Endothelial cell (in vitro differentiated cells): Measurements from ENCODE around the gene SFPQ. TPM values are rescaled to one million over a fixed set of nuclear protein-coding genes. Genes with fewer than 3 reads are reported as not detected.

Source experiments
- DNase-seq: peaks from one replicate; pipeline ENCODE4 v3.0.0; 2021; ENCODE audit warnings: low spot score
- H3K27ac Mint-ChIP-seq: one replicate; pipeline ENCODE4 v1.8.0; 2021; ENCODE audit warnings: mixed read lengths, inconsistent platforms; ENCODE audit not compliant: unreplicated experiment
- H3K27me3 Mint-ChIP-seq: one replicate; pipeline ENCODE4 v1.8.0; 2021; ENCODE audit warnings: mild to moderate bottlenecking, moderate library complexity, mixed read lengths, inconsistent platforms; ENCODE audit not compliant: unreplicated experiment
- H3K36me3 Mint-ChIP-seq: one replicate; pipeline ENCODE4 v1.8.0; 2021; ENCODE audit warnings: mild to moderate bottlenecking, low read depth, mixed read lengths, inconsistent platforms; ENCODE audit not compliant: unreplicated experiment
- H3K4me1 Mint-ChIP-seq: one replicate; pipeline ENCODE4 v1.8.0; 2021; ENCODE audit warnings: mild to moderate bottlenecking, mixed read lengths, inconsistent platforms; ENCODE audit not compliant: unreplicated experiment
- H3K4me3 Mint-ChIP-seq: one replicate; pipeline ENCODE4 v1.8.0; 2021; ENCODE audit warnings: mild to moderate bottlenecking, mixed read lengths, inconsistent platforms; ENCODE audit not compliant: unreplicated experiment
- H3K9me3 Mint-ChIP-seq: one replicate; pipeline ENCODE4 v1.8.0; 2021; ENCODE audit warnings: mixed read lengths, inconsistent platforms; ENCODE audit not compliant: unreplicated experiment
- total RNA-seq: library from RNA; stranded (reverse); fragmentation: NEBNext Ultra II Directional; extraction: Animal tissue kit (Norgen Biotek cat#: 25700); gene quantifications from one replicate; pipeline ENCODE4 v1.2.1, GENCODE V29; 2021; ENCODE audit not compliant: unreplicated experiment
- TF ChIP-seq, protein P1 (sequence below): fragments of 200-600 bp; sonication (generic); IDR thresholded peaks from one replicate; pipeline ENCODE4 v1.5.0; 2021; ENCODE audit warnings: antibody characterized with exemption; ENCODE audit not compliant: unreplicated experiment

Gene SFPQ
- total RNA-seq, 1 donor from 2014 or later: 370 TPM

DNA sequence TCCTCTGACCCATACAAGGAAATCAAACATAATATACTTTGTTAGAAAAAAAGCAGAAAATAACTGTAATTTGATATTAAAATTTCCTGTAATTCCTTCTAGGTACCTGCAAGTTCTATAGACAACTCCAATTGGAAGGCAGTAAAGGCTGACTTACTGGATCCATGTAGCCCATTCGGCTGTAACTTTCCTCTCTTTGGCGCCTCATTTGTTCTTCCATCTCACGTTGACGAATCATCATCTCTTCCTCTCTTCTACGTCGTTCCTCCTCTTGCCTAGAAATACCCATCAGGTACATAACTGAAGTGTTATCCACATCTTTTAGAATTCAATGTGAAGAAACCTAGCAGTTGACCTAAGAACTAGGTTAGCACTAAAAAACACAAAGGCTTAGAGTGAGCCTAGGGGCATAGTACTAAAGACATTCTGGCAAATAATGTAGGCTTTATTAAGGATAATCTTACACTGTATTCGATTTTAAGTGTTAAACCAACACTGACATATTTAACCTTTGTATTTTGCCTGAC is 5.1 kb downstream of the SFPQ start:
- TF ChIP-seq, protein P1, sequence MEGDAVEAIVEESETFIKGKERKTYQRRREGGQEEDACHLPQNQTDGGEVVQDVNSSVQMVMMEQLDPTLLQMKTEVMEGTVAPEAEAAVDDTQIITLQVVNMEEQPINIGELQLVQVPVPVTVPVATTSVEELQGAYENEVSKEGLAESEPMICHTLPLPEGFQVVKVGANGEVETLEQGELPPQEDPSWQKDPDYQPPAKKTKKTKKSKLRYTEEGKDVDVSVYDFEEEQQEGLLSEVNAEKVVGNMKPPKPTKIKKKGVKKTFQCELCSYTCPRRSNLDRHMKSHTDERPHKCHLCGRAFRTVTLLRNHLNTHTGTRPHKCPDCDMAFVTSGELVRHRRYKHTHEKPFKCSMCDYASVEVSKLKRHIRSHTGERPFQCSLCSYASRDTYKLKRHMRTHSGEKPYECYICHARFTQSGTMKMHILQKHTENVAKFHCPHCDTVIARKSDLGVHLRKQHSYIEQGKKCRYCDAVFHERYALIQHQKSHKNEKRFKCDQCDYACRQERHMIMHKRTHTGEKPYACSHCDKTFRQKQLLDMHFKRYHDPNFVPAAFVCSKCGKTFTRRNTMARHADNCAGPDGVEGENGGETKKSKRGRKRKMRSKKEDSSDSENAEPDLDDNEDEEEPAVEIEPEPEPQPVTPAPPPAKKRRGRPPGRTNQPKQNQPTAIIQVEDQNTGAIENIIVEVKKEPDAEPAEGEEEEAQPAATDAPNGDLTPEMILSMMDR: no peak
- Mint-ChIP-seq H3K4me3 (no peak overlapping the region), H3K27me3 (peaks cover 22% of the 10 kb centered on the region), H3K36me3 (peaks cover 65% of the 10 kb centered on the region), H3K4me1 (peaks cover 53% of the 10 kb centered on the region), H3K27ac (no peak overlapping the region), H3K9me3 (no peaks in the 10 kb centered on the region)
- DNase-seq: no peak

DNA sequence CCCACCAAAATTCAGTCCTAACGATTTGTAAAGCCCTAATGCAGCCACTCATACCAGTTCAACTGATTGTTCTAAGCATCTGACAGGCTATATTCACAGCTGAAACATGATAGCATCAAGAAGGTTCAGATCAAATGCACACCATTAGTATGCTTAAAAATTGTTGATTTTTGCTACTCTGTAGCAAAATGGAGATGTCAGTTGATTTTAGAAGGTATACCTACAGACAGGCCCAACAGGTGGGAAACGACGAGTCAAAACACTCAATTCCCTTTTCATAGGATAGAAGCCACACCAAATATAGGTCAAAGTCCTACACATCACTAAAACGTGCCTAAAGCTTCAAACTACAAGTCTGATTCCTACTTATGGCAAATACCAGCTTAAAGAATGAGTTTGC is 6.7 kb downstream of the SFPQ start:
- no peaks in the 10 kb centered on the region for H3K9me3 Mint-ChIP-seq
- peak overlapping the region; percentile 49 for H3K4me3 Mint-ChIP-seq
- H3K27me3 Mint-ChIP-seq: peaks cover 16% of the 10 kb centered on the region
- H3K36me3 Mint-ChIP-seq: peaks cover 67% of the 10 kb centered on the region
- TF ChIP-seq, protein P1: no peak
- peaks cover 55% of the 10 kb centered on the region for H3K4me1 Mint-ChIP-seq
- no peak overlapping the region for H3K27ac Mint-ChIP-seq
- no peak for DNase-seq

DNA sequence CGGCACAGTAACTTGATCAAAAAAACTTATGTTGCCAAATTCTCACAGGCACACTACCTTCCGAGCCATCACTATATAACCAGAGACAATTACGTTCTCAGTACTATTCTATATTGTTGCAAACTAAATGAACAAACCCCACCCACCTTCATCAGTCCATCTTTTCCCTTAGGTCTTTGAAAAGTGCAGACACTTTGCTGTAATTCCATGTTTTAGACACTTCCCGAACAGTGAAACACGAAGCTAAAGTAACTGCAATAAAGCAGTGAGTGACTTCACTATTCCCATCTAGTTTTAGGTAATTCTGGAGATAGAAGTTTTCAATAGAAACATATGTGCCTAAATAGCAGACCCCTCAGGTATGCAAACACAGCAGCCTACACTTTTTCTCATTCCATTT is 7.7 kb downstream of the SFPQ start:
- no peak for DNase-seq
- H3K36me3 Mint-ChIP-seq: peaks cover 63% of the 10 kb centered on the region
- H3K27ac Mint-ChIP-seq: no peak overlapping the region
- peak overlapping the region; percentile 2 for H3K4me3 Mint-ChIP-seq
- peaks cover 44% of the 10 kb centered on the region for H3K4me1 Mint-ChIP-seq
- TF ChIP-seq, protein P1: no peak
- peaks cover 9% of the 10 kb centered on the region for H3K27me3 Mint-ChIP-seq
- no peaks in the 10 kb centered on the region for H3K9me3 Mint-ChIP-seq

DNA sequence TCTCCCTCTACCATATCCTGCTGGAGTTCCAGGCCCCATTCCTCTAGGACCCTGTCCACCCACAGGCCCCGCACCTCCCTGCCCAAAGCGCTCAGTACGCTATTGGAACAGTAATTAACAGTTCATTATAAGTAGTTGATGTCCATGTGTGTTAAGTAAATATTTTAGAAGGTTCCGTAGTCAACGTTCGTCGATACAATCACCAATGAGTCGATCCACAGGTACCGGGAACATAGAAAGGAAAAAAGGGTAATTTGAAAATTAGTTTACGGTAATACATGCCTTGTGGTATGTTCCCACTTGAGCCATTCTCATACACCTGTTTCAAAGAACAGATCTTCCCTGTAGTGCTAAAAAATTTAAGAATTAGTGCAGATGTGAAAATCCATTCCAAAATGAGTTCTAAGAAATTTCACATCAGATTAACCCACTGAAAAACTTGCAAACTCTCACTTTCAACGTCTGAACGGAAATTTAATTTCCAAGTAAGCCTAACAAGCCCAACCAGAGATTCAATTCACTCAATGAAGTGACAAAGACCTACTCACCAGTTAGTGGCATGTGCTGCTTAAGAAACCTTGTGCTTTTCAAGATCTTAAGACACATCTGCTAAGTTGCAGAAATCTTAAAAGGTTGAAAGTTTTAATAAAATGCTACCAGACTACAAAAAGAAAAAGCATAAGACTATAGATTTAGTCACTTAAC is 8.3 kb downstream of the SFPQ start:
- no peak for DNase-seq
- Mint-ChIP-seq H3K4me1 (peaks cover 39% of the 10 kb centered on the region), H3K27ac (peak overlapping the region; percentile 19), H3K36me3 (peaks cover 62% of the 10 kb centered on the region), H3K9me3 (no peaks in the 10 kb centered on the region), H3K27me3 (peaks cover 9% of the 10 kb centered on the region), H3K4me3 (peak overlapping the region; percentile 71)
- TF ChIP-seq, protein P1: no peak

DNA sequence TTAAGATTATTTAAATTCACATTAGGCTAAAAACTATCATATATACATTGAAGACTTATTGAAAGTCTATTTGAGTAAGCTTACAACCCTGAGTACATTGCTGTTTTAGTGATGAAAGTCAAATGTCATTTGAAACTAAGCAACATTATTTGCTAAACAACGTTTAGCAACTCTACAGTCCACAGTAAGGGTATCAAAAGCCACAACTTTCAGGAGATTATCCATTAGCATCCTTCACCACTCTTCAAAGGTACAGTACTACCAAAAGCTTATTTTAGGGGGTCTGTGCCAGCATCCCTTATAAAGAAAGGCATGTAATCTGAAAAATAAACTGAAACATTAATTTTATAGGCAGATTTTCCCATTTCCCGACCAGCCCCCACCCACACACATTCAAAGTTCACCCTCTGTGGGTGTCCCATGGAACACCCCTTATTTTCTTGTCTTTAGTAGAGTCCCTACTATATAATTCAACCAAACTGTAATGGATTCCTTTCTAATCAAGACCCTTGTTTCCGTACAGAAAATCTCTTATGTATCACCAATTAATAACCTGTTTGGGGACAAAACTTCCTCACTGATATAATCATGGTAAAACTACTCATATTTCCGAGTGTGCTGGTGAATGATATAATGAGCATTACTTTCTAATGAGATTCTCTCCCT is 11.0 kb downstream of the SFPQ start:
- H3K4me1 Mint-ChIP-seq: peaks cover 22% of the 10 kb centered on the region
- no peak for DNase-seq
- H3K36me3 Mint-ChIP-seq: peaks cover 52% of the 10 kb centered on the region
- peaks cover 4% of the 10 kb centered on the region for H3K27me3 Mint-ChIP-seq
- TF ChIP-seq, protein P1: no peak
- no peak overlapping the region for H3K4me3 Mint-ChIP-seq
- peak overlapping the region; percentile 50 for H3K27ac Mint-ChIP-seq
- no peaks in the 10 kb centered on the region for H3K9me3 Mint-ChIP-seq
